Measurements from ENCODE around the gene KRIT1.
"Not testable (repeated sequence)": the region's sequence is repeated elsewhere in the genome, so short reads cannot be mapped to it uniquely, and the experiment has no call there.

The KRIT1 gene

DNA sequence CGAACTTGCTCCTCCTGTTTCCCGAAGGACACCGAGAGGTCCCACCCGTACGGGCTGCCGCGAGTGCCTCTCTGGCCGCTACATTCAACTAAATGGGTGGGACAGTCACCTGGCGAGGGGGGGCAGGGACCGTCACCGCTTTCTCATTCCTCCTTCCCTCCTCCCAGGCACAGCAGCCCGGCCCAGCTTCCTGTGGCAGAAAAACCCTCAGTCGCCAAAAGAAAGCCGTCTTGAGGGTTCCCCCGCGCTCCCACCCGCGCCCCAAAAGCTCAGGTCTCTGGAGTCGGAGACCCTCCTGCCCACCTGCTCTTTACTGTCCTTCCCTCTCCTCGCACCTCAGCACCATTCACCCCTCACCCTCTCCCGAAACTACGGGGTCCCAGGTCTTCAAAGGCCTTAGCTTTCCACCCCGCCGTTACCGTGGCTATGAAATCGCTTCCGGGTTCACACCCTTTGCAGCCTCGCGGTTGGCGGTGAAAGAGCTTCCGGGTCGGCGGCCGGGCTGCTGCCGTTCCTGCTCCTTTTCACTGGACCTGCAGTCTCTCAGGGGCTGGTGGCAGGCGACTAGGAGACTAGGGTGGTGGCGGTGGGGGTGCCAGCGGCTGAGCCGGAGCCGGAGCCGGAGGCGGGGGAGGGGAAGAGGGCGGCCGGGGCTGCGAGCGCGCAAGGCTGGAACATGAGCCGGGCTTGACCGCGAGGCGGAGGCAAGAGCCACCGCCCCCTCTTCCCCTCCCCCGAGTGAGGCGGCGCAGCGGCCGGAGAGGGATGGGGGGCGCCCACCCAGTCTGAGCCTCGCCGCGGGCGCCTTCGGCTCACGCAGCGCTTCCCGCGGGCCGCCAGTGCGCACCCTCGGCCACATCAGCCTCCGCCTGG is at the start of gene KRIT1, which contains the start of gene ANKIB1:
Gene KRIT1, minus strand, starts transcription at position 428 of the 873 bp plus-strand sequence. CDS start 3,779 bp downstream, outside the sequence.
Gene ANKIB1, plus strand, starts transcription at position 488 of the 873 bp plus-strand sequence. CDS start 49,005 bp downstream, outside the sequence.
- peak; percentile 76 to 85 (median 76) for DNase-seq (ENCODE audit: low read depth in 3 of 3)

DNA sequence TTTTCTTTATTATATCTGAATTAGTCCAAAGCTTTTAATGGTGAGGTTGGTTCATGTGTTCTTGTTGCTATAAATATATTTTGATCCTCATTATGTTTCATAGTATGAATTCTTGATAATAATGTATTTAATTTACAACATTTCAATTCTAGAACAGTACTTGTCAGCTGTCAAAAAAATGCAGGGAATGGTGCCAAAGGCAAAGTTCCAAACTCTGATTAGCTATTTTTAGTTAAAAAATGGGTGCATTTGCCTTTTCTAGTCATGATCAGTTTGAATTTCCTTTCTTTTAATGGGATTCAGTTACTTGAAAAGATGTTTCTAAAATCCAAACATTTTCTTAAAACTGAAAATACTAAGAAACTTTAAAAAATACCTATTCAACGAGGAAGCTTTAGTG is 49.7 kb upstream of the KRIT1 start:
- no peak for DNase-seq (ENCODE audit: low read depth in 3 of 3)

DNA sequence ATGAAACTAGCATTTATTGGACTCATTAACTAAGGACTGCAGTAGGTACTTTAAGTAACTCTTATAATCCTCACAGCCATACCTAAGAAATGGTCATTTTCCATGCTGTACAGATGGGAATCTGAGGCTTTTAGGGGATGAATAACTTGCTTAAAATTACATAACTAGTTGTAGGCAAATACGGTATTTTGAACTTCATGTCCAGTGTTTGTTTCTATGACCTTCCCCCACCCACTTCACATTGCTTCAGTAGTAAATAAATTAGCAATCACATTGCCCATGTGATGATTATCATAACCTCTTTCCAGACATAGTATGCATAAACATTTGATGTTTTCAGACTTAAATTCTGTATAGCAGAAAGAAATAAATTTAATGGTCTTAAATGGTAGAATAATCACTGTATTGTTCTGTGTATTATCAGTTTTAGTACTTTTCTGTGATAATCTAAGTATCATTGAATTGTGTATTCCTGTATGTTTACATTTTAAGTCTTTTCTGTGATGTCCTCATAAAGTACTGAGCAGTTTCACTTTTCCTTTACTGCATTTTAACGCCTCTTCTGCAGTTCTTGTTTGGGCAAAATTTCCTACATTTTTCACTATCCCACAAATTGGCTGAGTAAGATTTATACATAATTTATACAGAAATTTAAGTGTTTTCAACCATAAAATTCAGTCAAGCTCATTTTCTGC is 48.3 kb upstream of the KRIT1 start:
- no peak for DNase-seq (ENCODE audit: low read depth in 3 of 3)

DNA sequence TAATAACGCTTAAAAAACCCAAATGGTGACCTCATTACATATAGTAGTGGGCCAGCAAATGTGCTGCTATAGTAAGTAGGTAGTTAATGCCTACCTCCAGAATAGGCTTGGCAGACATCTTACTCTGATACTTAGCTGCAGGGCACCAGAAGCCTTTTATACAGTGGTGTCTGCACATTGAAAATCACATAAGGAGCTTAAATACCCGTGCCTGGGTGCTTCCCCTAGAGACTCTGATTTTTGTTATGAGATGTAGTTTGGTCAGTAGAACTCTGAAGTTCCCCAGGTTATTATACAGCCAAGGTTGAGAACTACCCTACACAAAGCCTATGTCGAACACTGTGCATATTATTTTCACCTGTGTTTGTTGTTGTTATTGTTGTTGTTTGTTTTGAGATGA is 47.3 kb upstream of the KRIT1 start:
- no peak for DNase-seq (ENCODE audit: low read depth in 3 of 3)

DNA sequence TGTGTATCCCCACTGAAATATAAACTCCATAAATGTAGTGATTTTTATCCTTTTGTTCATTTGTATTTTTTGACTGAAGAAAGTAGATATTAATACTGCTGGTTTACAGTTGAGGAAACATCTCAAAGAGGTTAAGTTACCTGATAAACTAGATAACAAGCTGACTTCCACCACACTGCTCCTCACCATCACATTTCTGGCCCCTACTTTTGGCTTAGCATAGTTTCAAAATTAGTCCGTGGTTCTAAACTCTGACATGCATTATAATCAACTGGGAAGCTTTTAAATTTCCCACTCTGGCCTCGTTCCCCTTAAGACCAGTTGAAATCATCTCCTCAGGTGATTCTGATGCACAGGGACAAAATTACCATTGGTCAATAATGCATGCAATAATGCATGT is 43.6 kb upstream of the KRIT1 start:
- DNase-seq (ENCODE audit: low read depth in 3 of 3), result no peak

DNA sequence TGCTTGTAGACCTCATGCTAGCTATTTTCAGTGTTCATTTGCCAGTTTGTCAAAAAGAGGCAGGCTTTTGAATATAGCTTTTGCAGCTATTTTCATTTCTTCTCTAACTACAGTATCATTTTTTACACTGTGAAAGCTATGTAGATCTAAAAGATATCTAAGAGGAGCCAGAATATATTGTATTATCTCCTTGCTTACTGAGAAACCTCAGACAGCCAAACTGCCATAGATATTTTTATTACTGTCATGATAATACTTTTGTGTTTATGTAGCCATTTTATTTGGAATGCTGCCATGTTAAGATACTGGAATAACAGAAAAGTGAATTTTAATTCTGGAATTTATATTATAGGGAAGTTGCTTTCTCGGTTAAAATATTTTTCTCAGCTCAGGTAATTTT is 37.2 kb upstream of the KRIT1 start:
- no peak for DNase-seq (ENCODE audit: low read depth in 3 of 3)

DNA sequence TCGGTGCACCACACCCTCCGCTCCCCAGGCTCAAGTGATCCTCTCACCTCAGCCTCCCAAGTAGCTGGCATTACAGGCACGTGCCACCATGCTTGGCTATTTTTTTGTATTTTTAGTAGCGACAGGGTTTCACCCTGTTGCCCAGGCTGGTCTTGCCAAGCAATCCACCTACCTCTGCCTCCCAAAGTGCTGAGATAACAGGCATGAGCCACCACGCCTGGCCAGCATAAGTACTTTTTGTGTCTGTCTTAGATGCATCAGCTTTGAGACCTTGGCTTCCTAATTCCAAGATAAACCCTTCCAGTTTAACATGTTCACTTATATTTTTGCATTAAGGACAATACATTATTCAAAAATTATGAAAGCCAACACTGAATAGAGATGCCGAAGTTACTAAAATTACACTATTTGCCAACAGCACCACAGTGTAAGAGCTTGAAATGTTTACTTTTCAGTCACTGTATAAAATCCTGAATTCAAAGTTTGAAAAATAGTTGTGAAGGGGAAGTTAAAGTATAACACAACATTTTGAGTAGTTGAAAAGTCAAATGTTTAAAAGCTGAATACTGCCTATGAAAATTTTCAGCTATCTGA is 36.6 kb upstream of the KRIT1 start:
- no peak for DNase-seq (ENCODE audit: low read depth in 3 of 3)

DNA sequence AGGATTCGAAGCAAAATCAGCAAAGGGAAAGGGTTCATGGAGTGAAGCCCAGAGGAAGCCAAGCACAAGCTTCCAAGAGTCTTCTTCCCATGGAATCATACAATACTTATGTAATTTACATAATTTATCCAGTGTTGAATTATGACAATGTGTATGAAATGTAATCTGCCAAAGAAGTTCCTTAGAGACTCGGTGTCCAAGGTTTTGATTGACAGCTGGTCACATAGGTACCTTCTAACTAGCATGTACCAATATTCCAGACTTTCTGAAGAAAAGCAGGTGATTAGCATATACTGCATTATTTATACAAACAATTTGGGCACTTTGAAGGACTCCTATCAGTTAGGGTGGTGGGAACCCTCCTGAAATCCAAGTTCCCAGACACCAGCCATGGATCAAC is 35.3 kb upstream of the KRIT1 start:
- DNase-seq (ENCODE audit: low read depth in 3 of 3), result no peak

DNA sequence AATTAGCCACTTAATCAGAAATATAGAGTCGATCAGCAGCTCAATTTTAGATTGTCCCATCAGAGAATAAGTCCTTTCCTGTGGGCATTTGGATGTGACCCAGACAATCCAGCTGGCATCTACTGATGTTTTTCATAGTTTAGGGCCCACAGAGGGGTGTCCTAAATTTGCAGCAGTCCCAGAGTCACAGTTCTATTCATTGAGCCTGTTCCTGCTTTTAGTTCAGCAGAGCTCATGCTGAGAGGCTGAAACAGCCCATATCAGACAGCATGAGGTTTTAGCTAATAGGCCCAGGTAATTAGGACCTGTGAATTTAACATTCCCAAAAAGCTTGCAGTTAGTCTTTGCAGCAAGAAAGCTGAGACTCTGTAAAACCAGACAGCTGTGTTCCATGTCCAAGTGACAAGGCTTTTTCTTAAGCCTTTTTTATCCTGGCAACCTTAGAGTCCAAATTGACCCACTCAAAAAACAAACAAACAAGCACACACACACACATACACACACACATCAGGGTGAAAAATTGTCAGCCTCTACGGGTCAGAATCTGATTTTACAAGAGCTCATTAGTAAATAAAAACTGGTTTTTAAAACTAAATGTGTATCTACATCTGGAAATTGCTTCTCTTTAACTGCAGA is 33.8 kb upstream of the KRIT1 start:
- DNase-seq (ENCODE audit: low read depth in 3 of 3), result no peak

DNA sequence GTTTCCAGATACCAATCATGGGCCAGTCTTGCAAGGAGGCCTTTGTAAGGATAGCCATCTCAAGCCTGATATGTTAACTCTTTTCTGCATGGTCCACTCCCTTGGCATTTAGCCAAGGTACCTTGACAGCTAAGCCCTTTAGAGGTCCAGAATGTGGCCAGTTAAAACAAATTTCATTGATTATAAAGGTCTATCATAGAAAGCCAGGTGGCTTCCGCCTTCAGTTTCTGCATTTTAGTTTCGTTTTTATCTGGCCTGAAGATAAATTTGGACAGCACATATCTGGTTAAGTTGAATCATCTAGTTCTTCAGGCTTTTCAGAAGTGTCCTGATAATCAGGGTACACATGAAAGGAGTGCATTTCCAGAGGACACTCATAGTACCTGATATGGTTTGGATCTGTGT is 30.7 kb upstream of the KRIT1 start:
- DNase-seq (ENCODE audit: low read depth in 3 of 3), result no peak

DNA sequence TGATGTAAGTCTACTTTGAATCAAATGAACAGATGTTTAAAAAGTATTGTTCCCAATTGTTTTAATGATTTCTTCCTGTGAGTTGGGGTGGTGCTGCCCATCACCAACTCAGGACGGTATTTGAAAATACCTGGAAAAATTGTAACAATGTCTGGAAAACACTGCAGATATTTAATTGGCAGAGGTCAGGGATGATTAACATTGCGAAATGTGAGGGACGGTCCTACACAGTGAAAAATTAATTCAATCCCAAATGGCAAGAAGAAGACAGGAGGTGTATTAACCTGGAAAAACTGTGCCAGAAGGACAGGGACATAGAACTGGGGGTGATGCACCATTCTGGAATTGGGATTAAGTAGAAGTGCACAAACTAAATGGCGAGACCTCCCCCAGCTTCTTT is 29.6 kb upstream of the KRIT1 start:
- DNase-seq (ENCODE audit: low read depth in 3 of 3), result no peak

DNA sequence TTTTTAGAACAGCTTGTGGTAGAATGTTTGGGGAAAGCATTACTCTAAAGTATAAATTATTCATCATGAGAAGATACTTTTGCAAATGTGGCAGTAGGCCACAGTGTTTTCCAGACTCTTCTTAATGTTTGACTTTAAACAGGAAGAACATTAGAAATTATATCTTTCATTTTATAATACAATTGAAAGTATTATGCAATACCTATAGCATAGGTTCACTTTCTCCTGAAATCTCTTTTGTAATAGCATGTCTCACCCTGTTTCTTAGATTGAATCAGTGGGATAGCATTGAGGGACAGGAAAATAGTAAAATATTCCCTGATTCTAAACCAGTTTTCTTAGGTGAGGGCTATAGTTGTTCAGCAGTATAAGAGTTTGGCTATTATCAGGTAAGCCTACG is 23.2 kb upstream of the KRIT1 start:
- DNase-seq (ENCODE audit: low read depth in 3 of 3), result no peak

DNA sequence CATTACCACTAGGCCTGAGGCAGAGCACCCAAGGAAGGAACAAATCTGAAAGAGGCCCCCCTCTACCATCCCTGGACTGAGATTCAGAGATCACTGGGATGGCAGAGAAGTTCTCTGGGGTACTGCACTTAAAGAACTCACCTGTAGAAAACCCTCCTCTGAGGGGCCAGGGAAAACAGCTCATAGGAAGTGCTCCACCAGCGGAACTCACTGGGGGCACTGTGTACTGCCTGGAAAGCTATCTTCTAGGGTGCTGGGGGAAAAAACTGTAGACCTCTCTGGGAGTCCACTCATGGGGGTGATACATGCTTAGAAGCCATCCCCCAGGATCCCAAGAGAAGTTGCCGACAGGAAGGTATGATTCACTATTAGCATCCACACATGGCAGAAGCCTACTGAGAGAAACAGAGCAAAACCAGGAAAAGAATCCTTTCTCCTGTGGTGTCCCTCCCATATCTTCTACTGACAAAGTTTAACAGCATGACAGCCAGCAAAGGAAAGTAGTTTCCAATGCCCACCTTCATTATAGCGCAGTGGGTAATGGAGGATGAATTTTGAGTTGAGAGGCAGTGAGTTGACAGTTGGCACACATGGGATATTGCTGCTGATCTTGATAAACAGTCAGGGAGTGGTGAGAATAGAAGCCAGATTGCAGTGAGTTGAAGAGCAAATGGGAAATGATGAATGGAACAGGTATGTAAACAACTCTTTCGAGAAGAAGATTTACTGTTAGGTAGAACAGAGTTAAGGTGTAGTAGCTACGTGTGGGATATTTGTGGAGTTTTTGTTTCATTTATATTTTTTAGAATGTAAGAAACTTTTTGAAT is 20.9 kb upstream of the KRIT1 start:
- no peak for DNase-seq (ENCODE audit: low read depth in 3 of 3)

DNA sequence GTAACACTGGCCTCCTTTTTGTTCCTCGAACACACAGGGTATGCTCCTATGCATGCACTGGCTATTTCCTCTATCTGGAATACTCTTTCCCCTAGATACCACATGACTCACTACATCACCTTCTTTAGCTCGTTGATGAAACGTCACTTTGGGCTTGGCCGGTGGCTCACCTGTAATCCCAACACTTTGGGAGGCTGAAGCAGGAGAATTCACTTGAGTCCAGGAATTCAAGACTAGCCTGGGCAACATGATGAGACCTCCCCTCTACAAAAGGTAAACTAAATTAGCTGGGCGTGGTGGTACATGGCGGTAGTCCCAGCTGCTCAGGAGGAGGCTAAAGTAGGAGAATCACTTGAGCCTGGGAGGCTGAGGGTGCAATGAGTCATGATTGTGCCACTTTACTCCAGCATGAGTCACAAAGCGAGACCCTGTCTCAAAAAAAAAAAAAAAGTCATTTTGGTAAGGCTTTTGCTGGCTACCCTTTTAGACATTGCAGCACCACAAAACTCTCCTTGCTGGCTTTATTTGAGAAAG is 14.6 kb upstream of the KRIT1 start:
- DNase-seq (ENCODE audit: low read depth in 3 of 3), result no peak

DNA sequence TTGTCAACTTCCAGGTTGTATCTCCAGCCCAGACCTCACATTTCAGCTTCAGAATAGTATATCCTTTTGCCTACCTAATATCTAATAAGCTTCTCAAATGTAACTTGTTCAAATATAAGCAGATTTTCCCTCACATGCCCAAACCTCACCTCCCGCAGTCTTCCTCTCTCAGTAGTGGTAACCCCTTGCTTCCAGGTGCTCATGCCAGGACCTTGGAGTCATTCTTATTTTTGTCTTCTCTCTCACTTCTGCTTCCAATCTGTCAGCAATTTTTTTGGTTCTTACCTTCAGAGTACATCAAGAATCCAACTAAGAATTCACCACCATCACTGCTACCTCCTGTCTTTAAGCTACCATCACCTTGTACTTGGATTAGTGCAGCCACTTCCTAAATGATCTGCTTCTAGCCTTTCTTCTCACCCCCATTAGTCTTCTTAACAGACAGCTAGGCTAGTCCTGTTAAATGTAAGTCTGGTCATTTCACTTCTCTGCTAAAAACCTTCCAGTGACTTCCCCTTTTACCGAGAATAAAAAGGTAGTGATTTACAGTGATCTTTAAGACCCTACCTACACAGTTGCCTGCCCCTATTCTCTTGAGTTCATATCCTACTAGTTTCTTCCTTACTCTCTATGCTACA is 14.0 kb upstream of the KRIT1 start:
- no peak for DNase-seq (ENCODE audit: low read depth in 3 of 3)

DNA sequence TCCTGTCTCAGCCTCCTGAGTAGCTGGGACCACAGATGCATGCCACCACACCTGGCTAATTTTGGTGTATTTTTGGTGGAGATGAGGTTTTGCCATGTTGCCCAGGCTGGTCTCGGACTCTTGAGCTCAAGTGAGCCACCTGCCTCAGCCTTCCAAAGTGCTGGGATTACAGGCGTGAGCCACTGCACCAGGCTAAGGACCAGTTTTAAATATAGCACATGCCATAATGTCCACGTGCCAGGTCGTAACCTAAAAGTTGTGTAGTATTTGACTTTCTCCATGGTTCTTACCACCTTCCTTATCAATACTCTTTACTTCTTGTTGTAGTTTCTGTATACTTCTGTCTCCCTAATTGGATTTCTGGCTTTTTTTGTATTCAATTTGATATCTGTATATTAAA is 13.3 kb upstream of the KRIT1 start:
- DNase-seq (ENCODE audit: low read depth in 3 of 3), result no peak

DNA sequence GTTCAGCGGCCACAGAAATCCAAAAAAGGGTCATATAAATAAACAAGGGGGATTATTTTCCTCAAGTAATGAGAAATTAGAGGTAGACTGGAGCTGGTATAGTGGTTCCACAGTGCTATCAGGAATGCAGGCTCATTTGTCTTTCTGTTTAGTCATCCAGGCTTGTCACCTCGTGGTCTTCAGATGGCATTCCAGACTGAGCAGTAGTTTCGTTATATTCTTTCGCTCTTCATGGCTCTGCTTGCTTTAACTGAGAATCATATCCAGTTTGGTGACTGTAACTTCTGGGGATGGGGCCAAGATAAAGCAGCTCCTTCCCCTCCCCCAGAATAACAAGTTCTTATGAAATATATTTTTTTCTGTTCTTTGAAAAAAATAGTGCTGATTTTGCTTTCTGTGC is 9.6 kb upstream of the KRIT1 start:
- no peak for DNase-seq (ENCODE audit: low read depth in 3 of 3)

DNA sequence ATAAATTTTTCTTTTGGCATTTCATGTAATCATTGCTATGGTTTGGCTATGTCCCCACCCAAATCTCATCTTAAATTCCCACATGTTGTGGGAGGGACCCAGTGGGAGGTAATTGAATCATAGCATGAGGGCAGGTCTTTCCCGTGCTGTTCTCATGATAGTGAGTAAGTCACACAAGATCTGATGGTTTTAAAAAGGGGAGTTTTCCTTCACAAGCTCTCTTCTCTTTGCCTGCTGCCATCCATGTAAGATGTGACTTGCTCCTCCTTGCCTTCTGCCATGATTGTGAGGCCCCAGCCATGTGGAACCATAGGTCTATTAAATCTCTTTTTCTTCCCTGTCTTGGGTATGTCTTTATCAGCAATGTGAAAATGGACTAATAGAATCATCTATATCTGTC is 9.1 kb upstream of the KRIT1 start:
- DNase-seq (ENCODE audit: low read depth in 3 of 3), result not testable (repeated sequence)

DNA sequence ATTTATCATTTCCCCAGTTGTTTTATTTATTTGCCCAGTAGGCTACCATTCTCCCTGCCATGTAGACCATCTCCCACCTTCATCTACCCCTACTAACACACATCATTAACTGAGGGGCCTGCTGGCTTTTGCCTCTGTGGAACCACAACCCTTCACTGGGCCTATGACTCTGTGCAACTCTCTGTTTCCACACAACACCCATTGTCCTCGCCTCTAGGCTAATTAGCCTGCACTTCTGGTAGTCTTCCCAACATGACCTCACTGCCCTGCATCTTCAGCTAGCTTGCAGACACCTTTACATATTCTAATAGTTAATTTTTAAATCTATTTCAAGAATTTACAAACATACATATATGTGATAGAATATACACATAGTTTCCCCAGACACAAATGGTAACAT is 7.5 kb upstream of the KRIT1 start:
- DNase-seq (ENCODE audit: low read depth in 3 of 3), result no peak

DNA sequence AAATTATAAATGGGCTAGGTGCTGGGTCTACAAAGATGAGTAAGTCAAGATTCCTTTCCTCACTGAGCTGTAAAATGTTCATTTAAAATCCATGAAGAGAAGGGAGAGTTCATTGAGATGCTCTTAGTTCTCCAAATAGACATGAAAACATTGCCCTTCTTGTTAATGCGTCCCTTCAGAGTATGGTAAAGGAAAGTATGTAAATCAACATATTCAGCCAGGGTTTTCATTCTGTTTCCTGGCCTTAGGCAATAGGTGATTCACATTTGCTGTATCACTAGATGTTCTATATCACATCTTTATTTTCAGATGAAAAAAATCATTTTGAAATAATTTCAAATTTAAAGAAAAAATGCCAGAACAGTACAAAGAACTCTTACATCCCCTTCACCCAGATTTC is 5.5 kb upstream of the KRIT1 start:
- DNase-seq (ENCODE audit: low read depth in 3 of 3), result no peak

DNA sequence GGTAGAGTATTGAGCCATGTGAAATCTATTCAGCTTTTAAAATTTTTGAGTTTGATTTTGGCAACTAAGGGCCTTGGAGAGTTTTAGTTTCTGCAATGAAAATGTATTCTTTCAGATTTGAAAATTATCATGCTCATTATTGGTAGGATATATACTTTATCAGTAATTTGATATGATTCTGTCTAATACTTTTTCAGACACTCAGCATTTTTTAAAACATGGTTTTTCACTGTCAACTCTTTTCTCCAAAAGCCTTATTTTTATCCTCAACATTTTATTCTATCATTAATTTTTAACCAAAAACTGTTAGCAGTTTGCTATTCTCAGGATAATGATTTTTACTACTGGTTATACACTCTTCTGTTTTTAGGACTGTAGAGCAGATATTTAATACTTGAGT is 4.9 kb upstream of the KRIT1 start:
- DNase-seq (ENCODE audit: low read depth in 3 of 3), result no peak

Data from stimulated activated CD4-positive, alpha-beta T cell treated with anti-CD3 and anti-CD28 coated beads, TNF-alpha, amount 100 ng/mL, for 24 hours (primary cell).